Activated CD8-positive, alpha-beta memory T cell treated with anti-CD3 and anti-CD28 coated beads for 24 hours (primary cell): ENCODE data around the gene MRPS16.
"Not testable (repeated sequence)": the region's sequence is repeated elsewhere in the genome, so short reads cannot be mapped to it uniquely, and the experiment has no call there.

Source experiments
- DNase-seq: peaks from one replicate; pipeline ENCODE4 v3.0.0-alpha.2; 2020

Gene MRPS16

DNA sequence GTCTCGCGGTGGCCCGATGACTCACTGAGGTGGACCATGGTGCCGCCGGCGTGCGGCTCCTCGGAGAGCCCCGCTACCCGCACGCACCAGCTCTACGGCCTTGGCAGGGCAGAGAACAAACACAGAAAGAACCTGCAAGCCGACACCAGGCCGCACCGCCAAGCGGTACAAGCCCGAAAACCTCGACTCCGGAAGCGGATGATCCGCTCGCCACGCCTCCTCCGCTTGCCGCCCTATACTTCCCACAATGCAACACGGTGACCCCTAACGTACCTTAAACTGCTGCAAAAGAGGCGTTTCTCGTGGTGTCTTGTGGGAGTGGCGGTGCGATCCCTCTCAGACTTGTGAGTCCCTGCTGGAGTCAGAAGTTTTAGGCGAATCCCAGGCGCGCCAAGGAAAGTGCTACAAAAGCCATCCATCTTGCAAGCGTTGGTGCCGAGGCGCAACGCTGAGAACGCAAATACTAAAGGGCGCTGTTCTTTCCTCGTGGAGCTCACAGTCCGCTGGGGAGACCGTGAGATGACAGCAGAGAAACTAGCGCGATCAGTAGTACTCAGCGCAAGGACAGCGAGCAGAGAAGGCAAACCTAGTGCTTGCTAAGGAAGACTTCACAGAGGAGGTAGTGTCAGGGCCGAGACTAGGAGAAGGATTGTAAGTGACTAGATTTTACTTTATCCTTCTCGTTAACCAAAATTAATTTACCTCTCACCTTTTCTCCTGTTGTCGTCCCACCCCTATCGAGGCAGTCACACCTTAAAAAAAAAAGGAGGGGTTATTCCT lies at the start of gene MRPS16:
Gene MRPS16, minus strand, starts transcription at position 200 of the 780 bp plus-strand sequence. Its CDS starts 162 bp downstream, at position 38.
- DNase-seq = peak; percentile 94

DNA sequence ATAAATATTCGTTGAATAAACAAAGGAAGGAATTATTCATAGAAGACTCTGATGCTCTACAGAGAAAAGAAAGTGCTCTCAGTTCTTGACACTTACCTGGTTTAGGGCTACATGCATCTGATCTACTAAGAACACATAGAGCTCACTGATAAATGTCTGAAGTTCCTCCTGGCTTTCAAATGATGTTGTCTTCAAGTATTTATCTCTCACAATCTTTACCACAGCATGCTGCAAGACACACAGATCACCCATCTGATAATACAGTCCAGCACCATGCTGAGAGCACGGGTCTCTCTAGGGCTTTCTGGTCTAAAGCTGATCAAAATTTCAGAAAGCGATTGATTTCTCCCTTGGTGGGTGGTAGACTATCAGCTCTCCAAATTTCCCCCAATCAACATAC lies 44.5 kb upstream of the MRPS16 start:
- no peak for DNase-seq

DNA sequence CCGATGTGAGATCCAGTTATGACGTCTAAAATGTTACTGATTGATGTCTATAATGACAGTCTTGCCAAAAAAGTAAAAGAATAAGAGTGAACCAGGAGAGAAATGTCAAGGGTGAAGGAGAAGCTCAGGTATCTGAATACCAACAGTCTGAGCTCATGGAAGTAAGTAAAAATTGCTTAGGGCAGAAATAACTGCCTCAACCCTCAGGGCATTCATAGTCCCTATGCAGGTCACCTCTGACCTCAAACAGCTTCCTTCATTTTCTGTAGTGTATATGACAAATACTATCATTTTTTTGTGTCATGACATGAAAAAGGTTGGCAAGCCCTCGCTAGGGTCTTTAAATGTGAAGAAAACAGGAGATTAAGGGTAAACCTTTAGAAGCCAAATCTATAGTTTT lies 41.0 kb upstream of the MRPS16 start:
- DNase-seq = no peak

DNA sequence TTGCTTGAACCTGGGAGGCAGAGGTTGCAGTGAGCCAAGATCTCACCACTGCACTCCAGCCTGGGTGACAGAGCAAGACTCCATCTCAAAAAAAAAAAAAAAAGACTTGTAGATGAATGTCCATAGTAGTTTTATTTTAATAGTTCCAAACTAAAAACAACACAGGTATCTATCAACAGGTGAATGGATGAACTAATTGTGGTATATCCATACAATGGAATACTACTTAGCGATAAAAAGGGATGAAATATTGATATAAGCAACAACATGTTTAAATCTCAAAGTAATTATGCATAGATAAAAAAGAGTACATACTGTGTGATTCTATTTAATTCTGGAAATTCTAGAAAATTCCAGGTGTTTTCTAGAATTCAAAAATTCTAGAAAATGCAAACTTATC lies 37.5 kb upstream of the MRPS16 start:
- no peak for DNase-seq

DNA sequence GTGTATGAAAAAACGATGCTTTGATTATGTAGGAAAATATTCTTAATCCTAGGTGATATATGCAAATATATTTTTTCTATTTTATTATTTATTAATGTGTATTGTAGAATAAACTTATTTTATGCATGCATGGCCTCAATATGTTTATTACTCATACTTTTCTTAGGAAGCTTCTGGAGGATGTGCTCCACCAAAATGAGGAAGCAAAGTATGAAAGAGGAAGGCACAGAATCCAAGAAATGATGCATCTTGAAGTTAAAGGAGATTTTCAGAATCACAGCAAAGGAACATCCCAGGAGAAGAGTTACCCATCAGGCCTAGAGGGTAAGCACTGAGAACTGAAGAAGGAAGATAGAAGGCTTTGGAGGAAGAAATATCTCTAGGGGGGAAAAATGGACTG lies 35.0 kb upstream of the MRPS16 start:
- no peak for DNase-seq

DNA sequence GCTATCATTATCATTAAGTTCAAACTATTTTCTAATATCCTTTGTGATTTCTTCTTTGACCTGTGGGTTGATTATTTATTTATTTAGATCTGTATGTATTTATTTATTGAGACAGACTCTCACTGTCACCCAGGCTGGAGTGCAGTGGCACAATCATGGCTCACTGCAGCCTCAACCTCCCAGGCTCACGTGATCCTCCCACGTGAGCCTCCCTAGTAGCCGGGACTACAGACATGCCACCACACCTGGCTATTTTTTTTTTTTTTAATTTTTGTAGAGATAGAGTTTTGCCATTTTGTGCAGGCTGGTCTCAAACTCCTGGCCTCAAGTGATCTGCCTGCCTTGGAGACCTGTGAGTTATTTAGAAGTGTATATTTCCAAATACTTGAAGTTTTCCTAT lies 28.7 kb upstream of the MRPS16 start:
- no peak for DNase-seq

DNA sequence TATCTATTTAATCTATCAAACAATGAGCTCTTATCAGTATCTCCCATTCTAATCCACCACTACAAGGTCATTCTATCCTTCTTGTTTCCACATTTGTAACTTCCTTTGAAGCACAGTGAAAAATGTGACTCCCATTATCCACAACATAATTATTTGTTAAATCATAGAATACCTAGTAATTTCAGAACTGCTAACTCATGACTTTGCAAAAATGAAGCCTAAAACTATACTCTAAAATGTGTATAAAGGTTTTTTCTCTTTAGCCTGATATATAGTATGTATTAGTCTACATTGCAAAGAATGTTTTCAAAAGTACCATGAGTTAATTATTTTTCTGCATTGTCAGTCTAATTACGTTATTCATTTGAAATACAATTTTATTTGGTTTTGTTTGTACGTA lies 12.0 kb upstream of the MRPS16 start:
- DNase-seq = no peak

DNA sequence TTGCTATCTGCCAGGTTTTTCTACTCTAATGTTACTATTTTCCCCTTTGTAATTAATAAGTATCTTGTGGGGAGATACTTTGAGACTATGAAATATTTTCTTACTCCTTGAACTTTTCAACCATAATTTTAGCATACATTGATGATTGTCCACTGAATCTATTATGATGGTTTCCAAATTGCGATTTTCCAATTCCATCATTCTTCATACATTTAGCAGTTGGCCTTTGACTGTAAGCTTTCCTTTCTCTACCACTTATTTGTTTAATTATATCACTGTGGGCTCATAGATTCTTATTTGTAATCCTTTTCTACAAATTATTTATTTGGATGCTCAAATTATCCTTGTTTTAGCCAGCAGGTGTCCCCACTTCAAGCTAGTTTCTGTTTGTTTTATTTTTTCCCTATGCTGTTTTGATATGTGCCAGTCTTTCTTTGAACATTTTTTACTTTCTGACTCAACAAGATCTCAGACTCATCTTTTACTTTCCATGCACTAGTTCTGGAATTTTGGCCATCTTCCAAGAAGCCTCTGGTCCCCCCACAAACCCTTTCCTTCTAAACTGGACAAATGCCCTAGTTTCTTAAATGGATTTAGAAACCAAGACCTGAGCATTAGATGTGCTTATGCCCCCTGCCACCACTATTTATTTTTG lies 11.4 kb upstream of the MRPS16 start:
- DNase-seq = no peak

DNA sequence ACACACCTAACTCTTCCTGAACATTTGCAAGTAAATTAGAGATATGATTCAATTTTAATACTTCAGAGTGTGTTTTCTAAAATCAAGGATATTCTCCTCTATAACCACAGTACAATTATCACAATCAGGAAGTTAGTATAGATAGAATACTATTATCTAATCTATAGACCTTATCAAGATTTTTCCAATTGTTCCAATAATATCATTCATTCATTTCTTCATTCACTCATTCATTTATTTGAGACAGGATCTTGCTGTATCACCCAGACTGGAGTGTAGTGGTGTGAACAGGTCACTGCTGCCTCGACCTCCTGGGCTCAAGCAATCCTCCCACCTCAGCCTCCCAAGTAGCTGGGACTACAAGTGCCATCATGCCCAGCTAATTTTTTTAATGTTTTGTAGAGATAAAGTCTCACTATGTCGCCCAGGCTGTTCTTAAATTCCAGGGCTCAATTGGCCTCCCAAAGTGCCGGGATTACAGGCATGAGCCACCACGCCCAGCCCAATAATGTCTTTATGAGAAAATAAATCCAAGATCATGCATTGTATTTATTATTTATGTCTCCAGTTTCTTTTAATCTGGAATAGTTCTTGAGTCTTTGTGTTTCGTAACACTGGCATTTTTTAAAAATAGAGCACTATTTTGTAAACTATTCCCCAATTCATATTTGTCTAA lies 10.6 kb upstream of the MRPS16 start:
- DNase-seq = no peak

DNA sequence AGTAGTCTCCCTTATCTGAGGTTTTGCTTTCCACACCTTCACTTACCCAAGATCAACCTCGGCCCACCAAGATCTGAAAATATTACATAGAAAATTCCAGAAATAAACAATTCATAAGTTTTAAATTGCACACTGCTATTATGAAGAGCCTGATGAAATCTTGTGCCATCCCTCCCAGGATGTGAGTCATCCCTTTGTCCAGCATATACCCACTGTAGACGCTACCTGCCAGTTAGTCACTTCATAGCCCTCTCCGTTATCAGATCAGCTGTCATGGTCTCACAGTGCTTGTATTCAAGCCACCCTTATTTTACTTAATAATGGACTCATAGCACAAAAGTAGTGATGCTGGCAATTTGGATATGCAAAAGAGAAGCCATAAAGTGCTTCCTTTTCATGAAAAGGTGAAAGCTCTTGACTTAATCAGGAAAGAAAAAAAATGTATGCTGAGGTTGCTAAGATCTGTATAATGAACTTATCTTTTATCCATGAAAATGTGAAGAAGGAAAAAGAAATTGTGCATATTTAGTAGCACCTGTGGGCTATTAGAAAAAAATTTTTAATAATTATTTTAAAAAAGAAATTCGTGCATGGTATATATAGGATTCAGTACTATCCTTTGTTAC lies 9.8 kb upstream of the MRPS16 start:
- no peak for DNase-seq

DNA sequence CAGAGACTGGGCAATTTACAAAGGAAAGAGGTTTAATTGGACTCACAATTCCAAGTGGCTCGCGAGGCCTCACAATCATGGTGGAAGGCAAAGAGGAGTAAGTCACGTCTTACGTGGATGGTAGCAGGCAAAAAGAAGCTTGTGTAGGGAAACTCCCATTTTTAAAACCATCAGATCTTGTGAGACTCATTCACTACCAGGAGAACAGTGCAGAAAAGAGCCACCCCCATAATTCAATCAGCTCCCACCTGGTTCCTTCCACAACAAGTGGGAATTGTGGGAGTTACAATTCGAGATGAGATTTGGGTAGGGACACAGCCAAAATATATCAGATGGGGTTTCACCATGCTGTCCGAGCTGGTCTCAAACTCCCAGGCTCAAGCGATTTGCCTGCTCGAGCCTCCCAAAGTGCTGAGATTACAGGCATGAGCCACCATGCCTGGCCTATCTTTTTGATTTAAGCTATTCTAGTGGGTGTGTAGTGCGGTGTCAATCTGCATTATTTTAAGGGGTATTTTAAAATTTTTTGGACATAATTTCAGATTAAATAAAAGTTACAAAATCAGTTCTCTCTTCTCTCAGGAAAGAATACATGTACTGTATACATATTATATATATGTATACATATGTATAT lies 9.0 kb upstream of the MRPS16 start:
- DNase-seq = no peak

DNA sequence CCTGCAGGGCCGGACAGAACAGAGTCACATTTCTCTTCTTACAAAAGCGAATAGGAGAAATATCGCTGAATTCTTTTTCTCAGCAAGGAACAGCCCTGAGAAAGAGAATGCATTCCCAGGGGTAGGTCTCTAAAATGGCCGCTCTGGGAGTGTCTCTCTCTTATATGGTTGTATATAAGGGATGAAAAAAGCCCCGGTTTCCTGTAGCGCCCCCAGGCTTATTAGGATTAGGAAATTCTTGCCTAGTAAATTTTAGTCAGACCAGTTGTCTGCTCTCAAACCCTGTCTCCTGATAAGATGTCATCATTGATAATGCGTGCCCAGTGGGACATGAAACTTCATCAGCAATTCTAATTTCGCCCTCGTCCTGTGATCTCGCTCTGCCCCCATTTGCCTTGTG lies 6.2 kb upstream of the MRPS16 start:
- not testable (repeated sequence) for DNase-seq

DNA sequence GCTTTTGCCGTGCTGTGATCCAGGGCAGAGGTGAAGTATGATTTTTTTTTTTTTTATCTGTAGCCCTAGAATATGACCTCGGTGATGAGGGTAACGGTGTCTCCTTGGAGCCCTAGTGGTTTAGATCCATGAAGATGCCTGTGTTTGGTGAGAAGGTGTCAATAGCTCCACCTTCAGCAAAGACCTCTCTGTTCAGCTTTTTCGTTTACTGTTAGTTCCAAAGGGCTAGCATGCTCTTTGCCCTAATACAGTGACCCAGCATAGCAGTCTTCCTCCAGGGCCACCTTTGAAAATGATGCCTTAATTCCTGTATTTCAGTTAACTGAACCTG lies 746 bp upstream of the MRPS16 start:
- no peak for DNase-seq

DNA sequence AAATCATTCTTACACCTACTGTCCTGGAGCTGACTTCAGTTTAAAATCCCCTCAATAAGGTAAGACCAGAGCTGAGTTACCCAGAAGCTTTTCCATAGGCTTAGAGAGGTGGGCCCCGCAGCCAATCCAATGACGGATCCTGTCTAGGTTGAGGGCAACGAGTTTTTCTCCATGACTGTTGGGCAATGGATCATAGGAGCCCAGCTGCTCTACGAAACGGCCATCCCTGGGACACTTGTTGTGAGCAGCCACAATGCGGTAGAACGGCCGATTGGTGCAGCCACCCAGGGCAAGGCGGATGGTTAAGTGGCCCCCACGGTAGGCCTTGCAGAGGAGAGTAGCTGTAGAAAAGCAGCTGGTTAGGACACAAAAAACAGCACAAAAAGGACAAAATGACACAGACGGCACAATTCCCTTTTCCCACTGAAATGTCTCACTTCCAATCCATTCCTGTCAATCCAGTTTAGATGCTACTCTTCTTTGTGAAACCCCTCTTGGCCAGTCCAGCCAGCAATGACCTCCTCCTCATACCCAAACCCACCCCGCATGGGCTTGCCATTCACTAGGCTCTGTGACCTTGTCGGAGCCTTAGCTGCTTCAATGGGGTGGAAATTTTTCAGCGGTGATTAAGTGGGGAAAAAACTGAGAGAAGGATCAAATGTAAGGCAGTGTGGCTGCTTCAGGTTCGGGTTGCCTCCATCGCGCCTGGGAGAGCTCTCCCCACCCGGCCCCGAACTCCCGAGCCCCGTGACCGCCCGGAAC lies 580 bp downstream of the MRPS16 start:
- peak; percentile 66 for DNase-seq

DNA sequence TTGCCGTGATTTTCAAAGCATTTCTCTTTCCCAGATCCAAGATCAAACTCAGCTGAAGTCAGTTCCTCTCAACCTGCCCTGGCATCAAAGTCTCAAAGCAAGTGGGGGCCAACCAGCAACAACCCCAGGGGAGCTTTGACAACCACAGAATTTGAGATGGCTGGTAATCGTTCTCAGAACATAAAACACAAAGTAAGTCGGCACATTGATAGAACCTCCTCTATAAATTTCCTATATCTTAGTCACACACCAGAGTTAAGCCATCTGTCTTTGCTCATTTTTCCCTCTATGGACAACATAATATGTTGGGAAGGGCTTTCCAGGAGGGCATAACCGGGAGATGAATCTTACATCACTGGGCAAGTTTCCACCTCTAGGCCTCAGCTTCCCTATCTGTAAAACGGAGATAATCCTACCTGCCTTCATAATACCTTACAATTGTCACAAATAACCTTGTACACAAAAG lies 4.2 kb downstream of the MRPS16 start:
- no peak for DNase-seq

DNA sequence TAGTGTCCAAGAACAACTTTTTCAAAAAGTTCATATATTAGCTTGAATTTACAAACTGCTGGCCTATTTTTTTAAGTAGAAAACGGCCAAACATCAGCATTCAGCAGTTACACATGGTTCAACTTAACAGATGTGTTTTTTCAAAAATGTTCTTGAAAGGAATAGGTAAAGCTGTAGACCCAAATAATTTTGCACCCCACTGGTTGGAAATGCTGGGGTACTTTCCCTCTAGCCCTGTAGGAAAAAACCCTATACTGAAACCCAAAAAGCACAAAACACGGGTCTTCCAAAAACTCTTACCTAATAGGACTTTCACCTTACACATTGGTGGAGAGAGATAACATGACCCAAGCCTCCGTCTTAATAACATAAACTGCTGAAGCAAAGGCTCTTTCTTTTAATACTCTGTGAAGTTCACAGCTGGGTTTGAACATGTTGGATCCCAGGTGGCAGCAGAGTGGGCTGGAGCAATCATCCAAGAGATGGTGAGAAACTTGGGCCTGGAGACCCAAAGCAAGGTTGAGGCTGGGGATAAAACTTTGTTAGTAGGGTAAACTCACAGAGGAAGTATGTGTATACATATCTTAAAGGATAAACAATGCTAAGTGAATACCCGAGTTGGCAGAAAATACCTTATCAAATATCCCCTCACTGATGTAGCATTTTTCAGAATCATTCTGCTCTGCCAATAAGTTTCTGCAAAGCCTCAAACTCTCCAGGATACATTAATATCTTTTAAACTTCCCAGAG lies 4.8 kb downstream of the MRPS16 start:
- no peak for DNase-seq

DNA sequence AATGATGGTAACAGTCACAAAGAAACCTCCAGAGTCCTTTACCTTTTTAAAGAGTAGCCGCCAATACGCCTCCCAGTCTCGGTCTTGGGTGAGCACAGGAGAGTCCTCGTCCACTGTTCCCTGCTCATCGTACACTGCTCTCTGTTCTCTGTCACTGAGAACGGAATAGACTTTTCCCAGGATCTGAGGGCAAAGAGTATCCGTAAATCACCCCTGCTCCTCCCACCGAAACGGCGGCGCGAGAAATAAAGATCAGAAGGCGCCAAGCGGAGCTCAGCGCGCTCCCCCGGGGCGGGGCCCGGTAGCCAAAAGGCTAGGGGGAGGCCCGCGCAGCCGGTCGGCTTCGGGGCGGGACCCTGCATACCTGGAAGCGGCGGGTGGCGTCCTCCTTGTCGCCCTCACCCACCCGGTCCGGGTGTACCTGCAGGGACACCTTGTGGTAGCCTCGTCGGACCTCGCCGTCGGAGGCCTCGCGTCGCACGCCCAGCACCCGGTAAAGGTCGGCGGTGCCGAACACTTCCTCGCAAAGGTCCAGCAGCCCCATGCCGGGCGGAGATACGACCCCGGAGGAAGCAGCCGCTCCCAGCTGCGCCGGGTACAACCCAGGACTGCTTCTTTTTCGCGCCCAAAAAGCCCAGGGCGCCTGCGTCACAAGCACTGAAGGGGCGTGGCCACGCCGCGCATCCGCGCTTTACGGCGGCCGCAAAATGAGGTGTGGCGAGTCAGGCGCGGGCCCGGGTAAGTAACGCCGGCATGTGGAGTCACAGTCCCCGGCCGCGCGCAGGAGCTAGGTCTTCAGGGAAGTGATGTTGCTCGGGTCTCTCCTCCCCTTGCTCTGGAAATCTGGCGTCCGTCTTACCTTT lies 5.6 kb downstream of the MRPS16 start, which contains the start of gene DNAJC9:
Gene DNAJC9, minus strand, starts transcription at position 610 of the 863 bp plus-strand sequence. Its CDS starts 66 bp downstream, at position 544.
- DNase-seq = peak; percentile 100

DNA sequence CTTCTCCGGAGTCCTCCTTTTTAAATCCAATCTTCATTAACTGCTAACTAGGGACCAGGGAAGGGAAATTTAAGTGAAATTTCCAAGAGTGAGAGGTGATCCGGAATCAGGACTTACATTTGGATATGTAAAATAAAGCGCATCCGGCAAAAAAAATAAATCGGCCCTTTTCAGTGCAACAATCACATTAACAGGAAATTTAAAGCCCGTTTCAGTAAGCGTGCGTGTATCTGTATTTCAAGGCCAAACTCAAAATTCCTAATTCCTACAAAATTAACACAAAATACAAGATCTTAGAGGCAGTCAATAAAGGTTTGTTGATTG lies 6.2 kb downstream of the MRPS16 start:
- no peak for DNase-seq

DNA sequence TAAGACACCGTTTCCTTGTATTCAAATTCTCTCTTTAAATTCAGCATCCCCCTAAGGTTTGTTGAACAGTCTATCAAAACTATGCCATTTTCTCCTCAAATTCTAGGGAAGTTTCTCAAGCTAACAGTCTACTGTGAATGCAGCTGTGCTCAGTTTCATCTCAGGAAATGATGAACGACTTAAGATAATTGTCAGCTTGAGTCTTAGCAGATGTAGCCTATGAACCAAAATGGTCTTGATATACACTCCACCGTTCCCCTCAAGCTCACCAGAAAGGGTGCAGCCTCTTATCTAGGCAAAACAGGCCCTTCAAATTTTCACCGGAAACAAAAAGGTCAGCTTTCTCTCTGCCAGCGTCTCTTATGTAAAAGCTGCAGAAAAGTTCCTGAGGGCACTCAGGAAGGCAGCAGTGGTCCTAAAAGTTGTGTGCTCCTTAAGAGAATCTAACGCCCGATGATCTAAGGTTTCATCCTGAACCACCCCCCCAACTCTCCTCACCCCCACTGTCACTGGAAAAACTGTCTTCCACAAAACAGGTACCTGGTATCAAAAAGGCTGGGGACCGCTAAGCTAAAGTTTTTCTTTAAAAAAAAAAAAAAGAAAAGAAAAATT lies 7.5 kb downstream of the MRPS16 start:
- no peak for DNase-seq

DNA sequence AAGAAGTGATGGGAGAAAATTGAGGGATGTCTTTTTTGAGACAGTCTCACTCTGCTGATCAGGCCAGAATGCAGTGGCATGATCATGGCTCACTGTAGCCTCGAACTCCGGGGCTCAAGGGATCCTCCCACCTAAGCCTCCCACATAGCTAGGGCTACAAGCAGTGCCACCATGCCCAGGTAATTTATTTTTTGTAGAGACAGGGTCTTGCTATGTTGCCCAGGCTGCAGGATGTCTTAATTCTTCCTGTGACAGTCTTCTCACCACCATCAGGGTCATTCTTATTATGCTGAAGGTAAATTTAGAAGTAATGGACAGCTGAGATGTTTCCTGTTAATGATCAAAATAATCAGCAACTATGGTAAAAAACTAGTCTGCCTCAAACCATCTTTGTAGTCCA lies 12.5 kb downstream of the MRPS16 start:
- DNase-seq = no peak
